ENCODE results near the gene DENND1B. TPM values are rescaled to one million over a fixed set of nuclear protein-coding genes. Genes with fewer than 3 reads are reported as not detected.

DENND1B gene
- total and polyA plus RNA-seq, 9 of the 15 experiments (the other 6 are each of a cell fraction or from before 2014, with no cell fraction given) = 2.1 to 12.1 (median 7.5) TPM

- TF ChIP-seq REST (IDR thresholded peaks at IDR 0.05; ENCODE audit: borderline replicate concordance) (no peak), REST (CRISPR knock-in tag; IDR thresholded peaks at IDR 0.05; ENCODE audit: low read depth) (no peak), ZNF589 (CRISPR knock-in tag; IDR thresholded peaks at IDR 0.05; ENCODE audit: low read depth) (no peak), HDAC8 (tag; IDR thresholded peaks at IDR 0.05) (no peak), YY1 (IDR thresholded peaks at IDR 0.05; ENCODE audit: borderline replicate concordance in 1 of 3, control insufficient read depth in 1 of 3, extremely low read depth in 1 of 3, insufficient read depth in 3 of 3, insufficient read length in 1 of 3, insufficient replicate concordance in 2 of 3, low read depth in 1 of 3, low read length in 2 of 3) (no peak), ELK1 (CRISPR knock-in tag; IDR thresholded peaks at IDR 0.05) (no peak)
These were observed 24.0 kb upstream of the DENND1B start (continued) for GRCh38 chr1:197799271-197799670.
